Right atrium auricular region (tissue), 2 donors: Measurements from ENCODE around the gene OTUD4. TPM values are rescaled to one million over a fixed set of nuclear protein-coding genes. Genes with fewer than 3 reads are reported as not detected.
A peak's percentile ranks its signal among the peaks of the same experiment; 100 is the strongest.
"Not testable (repeated sequence)": the region's sequence is repeated elsewhere in the genome, so short reads cannot be mapped to it uniquely, and the experiment has no call there.

ENCODE experiments used
- DNase-seq: peaks from one replicate; pipeline ENCODE4 v3.0.0-alpha.2; 2019; ENCODE audit warnings: low spot score
- H3K27ac ChIP-seq, 2 donors: fragments of 200-600 bp; sonication (generic); 1 replicate in 1 of 2; 2 replicates in 1 of 2; pipeline ENCODE4 v1.5.1; 2016 to 2019
- H3K27me3 ChIP-seq, 2 donors: fragments of 200-600 bp; sonication (generic); one replicate each; pipeline versions ENCODE4 v1.5.1 to v1.6.0; 2017 to 2019
- H3K36me3 ChIP-seq: fragments of 200-600 bp; sonication (generic); one replicate; pipeline ENCODE4 v1.5.1; 2016
- H3K4me1 ChIP-seq, 2 donors: fragments of 200-600 bp; sonication (generic); one replicate each; pipeline versions ENCODE4 v1.5.1 to v1.6.0; 2017 to 2019
- H3K4me3 ChIP-seq, 2 donors: fragments of 200-600 bp; sonication (generic); 1 replicate in 1 of 2; 2 replicates in 1 of 2; pipeline ENCODE4 v1.5.1; 2017 to 2019; ENCODE audit warnings: mild to moderate bottlenecking in 1 of 2, moderate library complexity in 1 of 2
- H3K9me3 ChIP-seq, 2 donors: fragments of 200-600 bp; sonication (generic); one replicate each; pipeline ENCODE4 v1.5.1; 2019
- total RNA-seq, 2 donors: library from RNA; depleted of rRNA; stranded (reverse); fragments of >200 nt; gene quantifications; one replicate each; pipeline ENCODE4 v1.1.0, GENCODE V29; 2016
- TF ChIP-seq, protein P1 (sequence below), 2 donors: fragments of 200-600 bp; sonication (generic); IDR thresholded peaks; one replicate each; pipeline ENCODE4 v1.5.1; 2019; ENCODE audit warnings: antibody characterized with exemption in 2 of 2

Gene OTUD4
- total RNA-seq, 2 donors from 2014 or later = 20.6 to 23.7 TPM

DNA sequence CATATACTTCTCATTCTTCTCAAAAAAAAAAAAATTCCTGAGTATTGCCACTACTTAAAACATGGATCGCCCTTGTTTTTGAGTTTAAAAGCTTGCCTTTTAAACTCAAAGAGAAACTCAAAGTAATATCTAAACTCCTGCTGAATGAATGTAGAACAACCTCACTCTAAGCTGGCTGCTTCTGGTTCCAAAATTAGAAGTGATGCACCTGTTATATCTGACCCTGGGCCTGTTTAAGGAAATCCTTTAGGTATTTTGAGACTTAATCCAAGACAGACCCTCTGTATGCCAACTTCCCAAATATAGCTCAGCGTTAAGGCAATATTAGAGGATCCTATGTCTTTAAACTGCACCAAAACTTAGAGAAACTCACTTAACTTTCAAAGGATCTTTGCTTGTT, 1.8 kb upstream of the OTUD4 start:
- TF ChIP-seq, protein P1, sequence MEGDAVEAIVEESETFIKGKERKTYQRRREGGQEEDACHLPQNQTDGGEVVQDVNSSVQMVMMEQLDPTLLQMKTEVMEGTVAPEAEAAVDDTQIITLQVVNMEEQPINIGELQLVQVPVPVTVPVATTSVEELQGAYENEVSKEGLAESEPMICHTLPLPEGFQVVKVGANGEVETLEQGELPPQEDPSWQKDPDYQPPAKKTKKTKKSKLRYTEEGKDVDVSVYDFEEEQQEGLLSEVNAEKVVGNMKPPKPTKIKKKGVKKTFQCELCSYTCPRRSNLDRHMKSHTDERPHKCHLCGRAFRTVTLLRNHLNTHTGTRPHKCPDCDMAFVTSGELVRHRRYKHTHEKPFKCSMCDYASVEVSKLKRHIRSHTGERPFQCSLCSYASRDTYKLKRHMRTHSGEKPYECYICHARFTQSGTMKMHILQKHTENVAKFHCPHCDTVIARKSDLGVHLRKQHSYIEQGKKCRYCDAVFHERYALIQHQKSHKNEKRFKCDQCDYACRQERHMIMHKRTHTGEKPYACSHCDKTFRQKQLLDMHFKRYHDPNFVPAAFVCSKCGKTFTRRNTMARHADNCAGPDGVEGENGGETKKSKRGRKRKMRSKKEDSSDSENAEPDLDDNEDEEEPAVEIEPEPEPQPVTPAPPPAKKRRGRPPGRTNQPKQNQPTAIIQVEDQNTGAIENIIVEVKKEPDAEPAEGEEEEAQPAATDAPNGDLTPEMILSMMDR (IDR thresholded peaks at IDR 0.05) = no peak
- no peak for DNase-seq
- Histone ChIP-seq H3K4me3 (no peak overlapping the region), H3K9me3 (no peaks in the 10 kb centered on the region), H3K36me3 (no peaks in the 10 kb centered on the region), H3K27ac (no peak overlapping the region), H3K4me1 (peaks cover 0 to 21% of the 10 kb centered on the region in 2 donors), H3K27me3 (no peaks in the 10 kb centered on the region)

DNA sequence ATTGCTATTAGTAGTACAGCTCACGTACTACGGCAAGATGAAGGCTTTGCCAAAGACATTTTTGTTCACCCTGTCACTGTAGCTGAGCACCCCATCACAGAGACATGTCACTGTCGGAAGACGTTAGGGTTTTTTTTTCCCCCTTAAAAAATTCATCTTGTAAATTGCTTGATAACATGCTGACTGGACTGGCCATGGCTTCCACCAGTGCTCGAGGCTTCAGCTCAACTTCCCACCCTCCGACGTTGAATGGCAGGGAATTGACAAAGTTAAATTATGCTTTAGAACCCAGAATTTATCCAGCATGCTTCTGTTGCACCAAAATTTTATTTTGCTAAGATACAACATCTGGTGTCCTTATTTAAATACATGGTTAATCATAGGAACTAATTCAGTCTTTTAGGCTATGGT, 707 bp upstream of the OTUD4 start:
- TF ChIP-seq, protein P1 (IDR thresholded peaks at IDR 0.05) = no peak
- H3K36me3 ChIP-seq = no peaks in the 10 kb centered on the region

GRCh38 chr4:145179861-145180297, 510 bp downstream of the OTUD4 start:
- Histone ChIP-seq H3K4me1 (peaks cover 0 to 44% of the 10 kb centered on the region in 2 donors), H3K27ac (peak overlapping the region; percentile 94 to 98), H3K4me3 (peak overlapping the region; percentile 67 to 90)
- not testable (repeated sequence) for DNase-seq, H3K36me3 ChIP-seq, H3K9me3 ChIP-seq, H3K27me3 ChIP-seq

More for the DNA sequence above, 707 bp upstream of the OTUD4 start:
- no peak for DNase-seq
- Histone ChIP-seq H3K9me3 (no peaks in the 10 kb centered on the region), H3K4me1 (peaks cover 0 to 32% of the 10 kb centered on the region in 2 donors), H3K4me3 (peak overlapping the region; percentile 67 to 90), H3K27me3 (no peaks in the 10 kb centered on the region), H3K27ac (peak overlapping the region; percentile 94 to 98)

GRCh38 chr4:145179281-145179860, 1.0 kb downstream of the OTUD4 start:
- Histone ChIP-seq H3K4me3 (peak overlapping the region; percentile 67 to 90), H3K27me3 (no peaks in the 10 kb centered on the region), H3K9me3 (no peaks in the 10 kb centered on the region), H3K36me3 (no peaks in the 10 kb centered on the region), H3K4me1 (peaks cover 0 to 44% of the 10 kb centered on the region in 2 donors), H3K27ac (peak overlapping the region; percentile 94 to 98)
- TF ChIP-seq, protein P1 (IDR thresholded peaks at IDR 0.05) = no peak
- peak; percentile 69 for DNase-seq

DNA sequence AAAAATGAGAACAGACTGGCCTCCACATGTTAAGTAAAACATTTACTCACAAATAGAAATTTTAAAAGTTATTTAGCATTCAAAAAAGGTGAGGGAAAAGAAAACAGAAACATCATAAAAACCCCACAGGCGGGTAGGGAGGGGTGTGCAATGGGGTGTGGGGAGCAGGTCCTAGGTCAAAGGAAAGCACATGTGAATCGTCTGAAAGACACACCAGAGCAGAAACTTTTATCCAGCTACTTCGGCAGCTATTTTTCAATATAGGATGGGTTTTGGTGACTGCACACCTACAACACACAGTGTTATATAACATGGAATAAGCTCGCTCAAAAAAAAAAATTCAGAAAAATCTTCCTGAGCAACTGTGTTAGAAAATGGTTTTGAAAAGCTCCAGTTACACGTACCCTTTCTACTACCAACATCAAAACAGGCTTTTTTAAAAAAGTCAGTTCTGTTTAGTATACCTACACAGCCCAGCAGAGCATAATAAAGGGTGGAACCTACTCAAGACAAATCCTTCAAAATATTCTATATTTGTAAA, 1.6 kb downstream of the OTUD4 start:
- H3K9me3 ChIP-seq = no peaks in the 10 kb centered on the region
- H3K4me3 ChIP-seq = peak overlapping the region; percentile 67 to 90
- peak overlapping the region; percentile 94 to 98 for H3K27ac ChIP-seq
- no peaks in the 10 kb centered on the region for H3K27me3 ChIP-seq
- no peak for DNase-seq
- peaks cover 0 to 44% of the 10 kb centered on the region in 2 donors for H3K4me1 ChIP-seq
- no peaks in the 10 kb centered on the region for H3K36me3 ChIP-seq
- TF ChIP-seq, protein P1 (IDR thresholded peaks at IDR 0.05) = no peak

- H3K4me1 ChIP-seq = peaks cover 0 to 44% of the 10 kb centered on the region in 2 donors
- H3K27ac ChIP-seq = peak overlapping the region; percentile 94 to 98
- DNase-seq = no peak
- H3K9me3 ChIP-seq = no peaks in the 10 kb centered on the region
- TF ChIP-seq, protein P1 (IDR thresholded peaks at IDR 0.05) = no peak
- H3K4me3 ChIP-seq = peak overlapping the region; percentile 67 to 90
- no peaks in the 10 kb centered on the region for H3K36me3 ChIP-seq
- no peaks in the 10 kb centered on the region for H3K27me3 ChIP-seq
These were observed 2.4 kb downstream of the OTUD4 start for GRCh38 chr4:145177906-145178538.
